ENCODE data around the gene DERA.
"Not testable (repeated sequence)": the region's sequence is repeated elsewhere in the genome, so short reads cannot be mapped to it uniquely, and the experiment has no call there.

DERA gene

GRCh38 chr12:15904378-15904920 lies 6.7 kb upstream of the DERA start:
- no peak for DNase-seq (ENCODE audit: low read depth in 2 of 2)

DNA sequence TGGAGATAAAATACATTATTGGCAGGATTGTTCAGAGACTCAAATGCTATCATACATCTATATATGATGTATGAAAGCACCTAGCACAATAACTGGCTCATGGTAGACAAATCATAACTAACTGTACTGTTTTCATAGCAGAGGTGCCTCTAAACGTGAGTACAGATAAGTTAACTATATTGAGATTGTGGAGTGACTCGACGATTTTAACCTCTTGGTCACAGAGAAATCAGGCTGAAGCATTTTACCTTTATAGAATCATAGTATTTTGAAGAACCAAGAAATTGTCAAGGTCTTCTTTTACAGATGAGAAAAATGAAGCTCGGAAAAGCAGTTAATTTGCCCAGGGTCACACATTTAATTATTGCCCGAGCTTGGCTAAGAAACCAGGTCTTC lies 666 bp upstream of the DERA start:
- DNase-seq (ENCODE audit: low read depth in 2 of 2) = no peak

GRCh38 chr12:15911931-15912330 lies 799 bp downstream of the DERA start:
- not testable (repeated sequence) for DNase-seq (ENCODE audit: low read depth in 2 of 2)

DNA sequence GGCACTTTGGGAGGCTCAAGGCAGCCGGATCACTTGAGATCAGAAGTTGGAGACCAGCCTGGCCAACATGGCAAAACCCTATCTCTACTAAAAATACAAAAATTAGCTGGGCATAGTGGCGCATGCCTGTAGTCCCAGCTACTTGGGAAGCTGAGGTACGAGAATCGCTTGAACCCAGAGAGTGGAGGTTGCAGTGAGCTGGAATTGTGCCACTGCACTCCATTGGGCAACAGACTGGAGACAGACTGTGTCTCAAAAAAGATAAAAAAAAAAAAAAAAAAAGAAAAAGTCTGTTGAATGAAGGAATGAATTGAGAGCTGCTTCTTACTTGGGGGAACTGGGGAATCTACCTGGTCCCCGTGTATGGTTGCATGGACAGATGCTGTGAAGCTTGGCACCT lies 3.0 kb downstream of the DERA start:
- not testable (repeated sequence) for DNase-seq (ENCODE audit: low read depth in 2 of 2)

GRCh38 chr12:15918066-15918465 lies 6.9 kb downstream of the DERA start:
- no peak for DNase-seq (ENCODE audit: low read depth in 2 of 2)

GRCh38 chr12:15919418-15919817 lies 8.3 kb downstream of the DERA start:
- DNase-seq (ENCODE audit: low read depth in 2 of 2) = no peak

DNA sequence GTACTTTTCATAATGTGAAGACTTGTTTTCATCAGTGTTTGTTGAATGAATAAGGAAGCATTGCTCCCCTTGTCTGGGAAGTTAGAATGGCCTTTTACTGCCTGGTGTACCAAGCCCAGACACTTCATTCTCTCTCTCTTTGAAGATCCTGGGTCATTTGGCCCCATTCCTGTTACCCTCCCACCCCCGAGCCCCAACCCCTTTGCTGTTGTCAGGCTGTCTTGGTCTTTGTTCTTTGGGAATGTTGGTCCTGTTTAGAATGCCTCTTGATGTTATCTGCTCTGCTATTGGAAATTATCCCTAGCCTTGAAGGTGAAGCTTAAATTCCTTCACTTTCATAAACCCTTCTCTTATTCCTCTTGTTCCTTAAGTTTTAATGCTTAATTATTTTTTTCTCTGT lies 13.8 kb downstream of the DERA start:
- DNase-seq (ENCODE audit: low read depth in 2 of 2) = no peak

DNA sequence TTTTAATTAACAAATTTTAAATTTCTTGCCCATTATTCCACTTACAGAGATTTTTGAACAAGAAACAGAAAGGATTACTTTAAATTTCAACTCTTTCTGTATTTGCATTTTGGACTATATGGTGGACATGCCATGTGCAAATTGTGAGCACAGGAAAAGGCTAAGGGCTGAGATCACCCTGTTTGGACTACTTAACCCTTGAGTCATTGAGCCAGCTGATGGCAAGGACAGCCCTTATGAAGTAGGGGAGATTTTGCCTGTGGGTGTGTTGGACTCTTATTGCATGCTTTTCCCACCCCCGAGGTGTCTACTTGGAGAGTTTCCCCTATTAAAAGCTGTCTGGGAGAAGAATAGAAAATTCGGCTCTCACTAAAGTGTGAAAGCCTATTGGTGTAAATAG lies 17.2 kb downstream of the DERA start:
- DNase-seq (ENCODE audit: low read depth in 2 of 2) = peak; percentile 40 to 45

- no peak for DNase-seq (ENCODE audit: low read depth in 2 of 2)
Observed at GRCh38 chr12:15928870-15929571, 17.9 kb downstream of the DERA start.

- DNase-seq (ENCODE audit: low read depth in 2 of 2) = no peak
Observed at GRCh38 chr12:15931590-15932053, 20.5 kb downstream of the DERA start.

GRCh38 chr12:15932327-15932726 lies 21.2 kb downstream of the DERA start:
- no peak for DNase-seq (ENCODE audit: low read depth in 2 of 2)

DNA sequence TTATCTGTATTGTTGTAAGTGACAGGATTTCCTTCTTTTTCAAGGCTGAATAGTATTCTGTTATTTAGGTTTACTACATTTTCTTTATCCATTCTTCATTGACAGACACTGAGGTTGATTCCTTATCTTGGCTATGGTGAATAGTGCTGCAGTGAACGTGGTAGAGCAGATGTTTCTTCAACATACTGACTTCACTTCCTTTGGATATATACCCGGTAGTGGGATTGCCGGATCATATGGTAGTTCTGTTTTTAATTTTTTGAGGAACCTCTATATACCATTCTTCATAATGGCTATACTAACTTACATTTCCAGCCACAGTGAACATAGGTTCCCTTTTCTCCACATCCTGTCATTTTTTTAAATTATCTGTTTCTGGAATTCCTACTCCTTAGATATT lies 21.8 kb downstream of the DERA start:
- no peak for DNase-seq (ENCODE audit: low read depth in 2 of 2)

DNA sequence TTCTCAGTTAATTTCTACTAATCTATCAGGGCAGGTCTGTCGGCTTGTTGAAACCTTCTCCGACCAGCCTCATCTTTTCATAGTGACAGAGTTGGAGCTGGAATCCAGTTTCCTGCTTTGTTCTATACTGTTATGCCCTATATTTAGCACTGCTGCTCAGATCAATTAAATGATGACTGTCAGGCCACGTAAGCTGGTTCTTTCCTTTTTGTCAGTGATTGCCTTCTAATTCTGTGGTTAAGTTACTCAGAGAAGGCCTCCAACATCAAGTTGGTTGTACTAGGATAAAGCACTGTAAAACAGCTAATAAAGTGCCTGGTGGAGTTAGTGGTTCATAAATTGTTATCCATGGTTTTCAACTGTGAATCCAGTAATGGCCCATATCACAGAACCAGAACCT lies 22.6 kb downstream of the DERA start:
- no peak for DNase-seq (ENCODE audit: low read depth in 2 of 2)

- DNase-seq (ENCODE audit: low read depth in 2 of 2) = no peak
Observed at GRCh38 chr12:15936751-15937150, 25.6 kb downstream of the DERA start.

GRCh38 chr12:15937902-15938301 lies 26.8 kb downstream of the DERA start:
- no peak for DNase-seq (ENCODE audit: low read depth in 2 of 2)

DNA sequence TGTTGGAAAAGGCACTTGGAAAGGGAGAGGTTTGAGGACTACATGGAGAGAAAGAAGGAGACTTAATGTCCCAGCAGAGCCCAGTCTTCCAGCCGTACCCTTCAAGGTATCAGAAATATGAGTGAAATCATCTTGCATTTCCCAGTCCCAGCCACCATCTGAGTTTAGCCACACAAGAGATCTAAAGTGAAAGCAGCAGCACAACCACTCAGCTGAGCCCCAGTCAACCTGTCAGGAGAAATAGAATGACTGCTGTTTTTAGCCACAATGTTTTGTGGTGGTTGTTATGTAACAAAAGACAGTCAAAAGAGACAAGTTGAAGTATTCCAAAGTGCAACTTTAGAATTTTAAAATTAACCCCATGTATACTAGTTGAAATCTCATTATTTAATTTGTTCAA lies 28.0 kb downstream of the DERA start:
- DNase-seq (ENCODE audit: low read depth in 2 of 2) = no peak

DNA sequence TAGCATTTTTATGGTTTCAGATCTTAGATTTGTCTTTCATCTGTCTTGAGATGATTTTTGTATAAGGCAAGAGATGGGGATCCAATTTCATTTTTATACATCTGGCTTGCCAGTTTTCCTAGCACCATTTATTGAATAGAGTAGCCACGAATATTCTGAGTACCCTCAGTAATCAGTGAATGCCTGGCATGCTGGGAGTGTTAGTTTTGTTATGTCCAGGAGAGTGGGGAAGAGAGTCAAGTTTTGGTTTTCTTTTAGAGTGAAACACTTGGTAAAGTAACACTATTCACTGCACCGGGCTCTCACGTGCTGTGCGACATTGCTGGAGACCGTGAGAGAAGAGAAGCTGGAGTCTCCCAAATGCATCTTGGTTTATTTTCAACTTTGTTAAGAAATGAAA lies 31.3 kb downstream of the DERA start:
- no peak for DNase-seq (ENCODE audit: low read depth in 2 of 2)

DNA sequence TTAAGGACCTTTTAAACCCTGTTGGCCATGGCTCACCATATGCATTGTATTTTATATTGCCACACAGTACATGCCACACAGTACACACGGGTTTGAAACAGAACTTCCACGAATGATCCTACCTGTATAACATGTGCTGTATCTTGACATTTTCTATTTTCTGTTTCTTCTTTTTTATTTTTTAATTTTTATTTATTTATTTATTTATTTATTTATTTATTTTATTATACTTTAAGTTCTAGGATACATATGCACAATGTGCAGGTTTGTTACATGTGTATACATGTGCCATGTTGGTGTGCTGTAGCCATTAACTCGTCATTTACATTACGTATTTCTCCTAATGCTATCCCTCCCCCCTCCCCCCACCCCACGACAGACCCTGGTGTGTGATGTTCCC lies 32.4 kb downstream of the DERA start:
- not testable (repeated sequence) for DNase-seq (ENCODE audit: low read depth in 2 of 2)

GRCh38 chr12:15948461-15948860 lies 37.3 kb downstream of the DERA start:
- DNase-seq (ENCODE audit: low read depth in 2 of 2) = not testable (repeated sequence)

DNA sequence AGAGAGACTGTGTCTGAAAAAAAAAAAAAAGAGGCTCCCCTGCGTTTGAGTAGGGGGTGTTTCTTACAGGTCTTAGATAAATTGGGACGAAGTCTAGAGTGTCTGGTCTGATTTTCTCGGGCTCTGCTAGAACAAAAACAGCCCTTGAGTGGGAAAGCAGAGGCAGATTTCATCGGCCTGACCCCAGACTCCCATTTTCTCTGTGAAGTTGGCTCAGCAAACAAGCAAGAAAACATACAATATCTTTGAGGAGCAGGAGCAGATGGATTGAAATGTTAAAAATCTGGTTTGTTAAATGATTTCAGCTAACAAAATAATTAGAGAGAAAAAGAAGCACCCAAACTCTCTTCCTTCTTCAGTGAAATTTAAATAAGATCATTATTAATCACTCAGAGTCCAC lies 44.1 kb downstream of the DERA start:
- DNase-seq (ENCODE audit: low read depth in 2 of 2) = no peak

- DNase-seq (ENCODE audit: low read depth in 2 of 2) = no peak
Observed at GRCh38 chr12:15956010-15956409, 44.9 kb downstream of the DERA start.

DNA sequence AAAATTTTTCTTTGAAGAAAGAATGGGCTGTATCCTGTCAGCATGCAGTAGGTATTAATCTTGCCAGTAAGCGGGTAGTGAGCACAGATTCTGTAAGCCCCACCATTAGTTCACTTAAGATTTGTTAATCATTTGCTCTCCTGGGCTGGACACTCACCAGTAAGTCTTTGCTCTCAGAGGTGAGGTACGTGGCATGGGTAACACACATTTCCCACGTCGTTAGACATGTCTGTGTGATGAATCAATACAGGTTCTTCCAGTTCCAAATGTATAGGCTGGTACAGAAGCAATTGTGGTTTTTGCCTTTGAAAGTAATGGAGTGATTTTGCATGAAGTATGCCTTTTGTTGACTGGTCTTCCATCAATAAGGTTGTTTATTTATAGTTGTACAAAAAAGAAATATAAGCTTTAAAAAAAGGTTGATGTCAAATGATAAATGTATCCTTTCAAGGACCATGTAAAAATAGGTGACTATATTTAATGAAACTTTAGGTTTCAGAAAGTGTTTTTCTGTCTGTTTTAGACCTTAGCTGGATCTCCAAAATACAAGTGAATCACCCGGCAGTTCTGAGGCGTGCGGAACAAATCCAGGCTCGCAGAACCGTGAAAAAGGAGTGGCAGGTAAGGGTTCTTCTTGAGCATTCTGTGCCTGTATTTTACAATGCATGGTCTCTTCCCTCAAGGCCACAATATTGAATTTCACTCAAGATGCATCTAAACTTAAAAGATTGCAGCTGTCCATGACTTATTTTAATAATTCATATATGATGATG lies 45.5 kb downstream of the DERA start:
- DNase-seq (ENCODE audit: low read depth in 2 of 2) = no peak

DNA sequence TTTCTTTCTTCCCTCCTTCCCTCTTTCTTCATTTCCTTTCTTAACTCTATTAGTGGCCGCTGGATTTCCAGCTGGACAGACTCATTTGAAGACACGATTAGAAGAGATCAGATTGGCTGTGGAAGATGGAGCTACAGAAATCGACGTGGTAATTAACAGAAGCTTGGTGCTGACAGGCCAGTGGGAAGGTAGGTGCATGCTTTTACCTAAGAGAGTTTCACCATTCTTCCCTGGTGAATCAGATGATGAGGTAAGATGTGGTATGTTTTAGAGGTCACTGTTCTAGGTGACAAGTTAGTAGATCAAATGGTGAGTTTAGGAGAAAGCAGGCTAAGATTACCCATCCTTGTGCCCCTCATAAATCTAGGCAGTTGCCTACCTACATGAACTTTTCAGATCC lies 51.6 kb downstream of the DERA start:
- DNase-seq (ENCODE audit: low read depth in 2 of 2) = no peak

Measured in fibroblast of skin of left quadriceps (primary cell).